ENCODE measurements around the gene PDZD2. TPM values are rescaled to one million over a fixed set of nuclear protein-coding genes. Genes with fewer than 3 reads are reported as not detected.

PDZD2 gene
- total RNA-seq, 5 donors from 2014 or later (not counting 1 experiment from before 2014, with no cell fraction given) = 0.66 to 2.2 (median 1.2) TPM

GRCh38 chr5:32123058-32123805 is 484.3 kb downstream of the PDZD2 start:
- CTCF ChIA-PET = no interaction called here
- Mint-ChIP-seq H3K4me1 (peaks cover 7 to 26% (median 24%) of the 10 kb centered on the region in 3 donors), H3K36me3 (peaks cover 55% of the 10 kb centered on the region), H3K27ac (no peak overlapping the region), H3K27me3 (no peaks in the 10 kb centered on the region), H3K9me3 (no peaks in the 10 kb centered on the region), H3K4me3 (no peak overlapping the region)
- POLR2A ChIA-PET = interaction anchor here in 1 of 2 donors (0.5 kb wide), 1 partner anchor 14 kb away, joined by 3 read pairs; no protein-coding TSS in a partner anchor
- WGBS (ENCODE audit: insufficient coverage) = 100% methylated on average over 4 of the region's 8 CpGs
- peaks cover 4 to 37% of the 10 kb centered on the region in 2 donors for H3K36me3 ChIP-seq (ENCODE audit: control insufficient read depth in 2 of 2, extremely low read depth in 1 of 2, insufficient read depth in 1 of 2, low read length in 1 of 2)
- no peak overlapping the region for H3K27ac ChIP-seq (ENCODE audit: low read length)
- H3K9me3 ChIP-seq = no peaks in the 10 kb centered on the region
- no peak for DNase-seq
- no peaks in the 10 kb centered on the region for H3K27me3 ChIP-seq (replicated peaks in 1 of 2; ENCODE audit: control insufficient read depth in 2 of 2, extremely low read depth in 1 of 2, insufficient read depth in 2 of 2, low read length in 1 of 2)
- no peak overlapping the region for H3K4me3 ChIP-seq (ENCODE audit: control insufficient read depth in 1 of 2, extremely low read depth in 1 of 2, low read length in 1 of 2)
- no peaks in the 10 kb centered on the region for H3K4me1 ChIP-seq (ENCODE audit: control insufficient read depth in 1 of 2, extremely low read depth in 1 of 2, insufficient read depth in 2 of 2, low read length in 2 of 2)
- no peak for ATAC-seq (replicated peaks in 1 of 4)

GRCh38 chr5:32123889-32124676 is 485.2 kb downstream of the PDZD2 start:
- WGBS (ENCODE audit: insufficient coverage) = 100% methylated on average over 2 of the region's 6 CpGs
- no peak for DNase-seq
- H3K4me1 Mint-ChIP-seq = peaks cover 8 to 32% (median 30%) of the 10 kb centered on the region in 3 donors
- no peaks in the 10 kb centered on the region for H3K27me3 Mint-ChIP-seq
- POLR2A ChIA-PET = no interaction called here
- no peak overlapping the region for H3K27ac ChIP-seq (ENCODE audit: low read length)
- peaks cover 4 to 40% of the 10 kb centered on the region in 2 donors for H3K36me3 ChIP-seq (ENCODE audit: control insufficient read depth in 2 of 2, extremely low read depth in 1 of 2, insufficient read depth in 1 of 2, low read length in 1 of 2)
- CTCF ChIA-PET = no interaction called here
- no peaks in the 10 kb centered on the region for H3K27me3 ChIP-seq (replicated peaks in 1 of 2; ENCODE audit: control insufficient read depth in 2 of 2, extremely low read depth in 1 of 2, insufficient read depth in 2 of 2, low read length in 1 of 2)
- H3K4me3 Mint-ChIP-seq = no peak overlapping the region
- peaks cover 0 to 4% of the 10 kb centered on the region in 2 experiments for H3K4me1 ChIP-seq (ENCODE audit: control insufficient read depth in 1 of 2, extremely low read depth in 1 of 2, insufficient read depth in 2 of 2, low read length in 2 of 2)
- H3K9me3 ChIP-seq = no peaks in the 10 kb centered on the region
- no peak overlapping the region for H3K27ac Mint-ChIP-seq
- H3K36me3 Mint-ChIP-seq = peaks cover 56% of the 10 kb centered on the region
- ATAC-seq (replicated peaks in 1 of 4) = no peak
- no peaks in the 10 kb centered on the region for H3K9me3 Mint-ChIP-seq
- H3K4me3 ChIP-seq (ENCODE audit: control insufficient read depth in 1 of 2, extremely low read depth in 1 of 2, low read length in 1 of 2) = no peak overlapping the region

- Mint-ChIP-seq H3K9me3 (no peaks in the 10 kb centered on the region), H3K27me3 (no peaks in the 10 kb centered on the region), H3K4me3 (no peak overlapping the region), H3K36me3 (peaks cover 56% of the 10 kb centered on the region), H3K27ac (peak overlapping the region in 1 of 2 donors; percentile 52), H3K4me1 (peaks cover 23 to 44% (median 43%) of the 10 kb centered on the region in 3 donors)
- ChIA-PET POLR2A (no interaction called here), CTCF (interaction anchor here in 1 of 2 donors (0.6 to 0.9 kb wide), 2 partner anchors 13 to 25 kb away, joined by 3 read pairs; no protein-coding TSS in a partner anchor)
- DNase-seq (no peak), ATAC-seq (replicated peaks in 1 of 4) (no peak)
- Histone ChIP-seq H3K27ac (ENCODE audit: low read length) (no peak overlapping the region), H3K4me3 (ENCODE audit: control insufficient read depth in 1 of 2, extremely low read depth in 1 of 2, low read length in 1 of 2) (no peak overlapping the region), H3K4me1 (ENCODE audit: control insufficient read depth in 1 of 2, extremely low read depth in 1 of 2, insufficient read depth in 2 of 2, low read length in 2 of 2) (peaks cover 0 to 8% of the 10 kb centered on the region in 2 experiments), H3K36me3 (ENCODE audit: control insufficient read depth in 2 of 2, extremely low read depth in 1 of 2, insufficient read depth in 1 of 2, low read length in 1 of 2) (peaks cover 4 to 37% of the 10 kb centered on the region in 2 donors), H3K27me3 (replicated peaks in 1 of 2; ENCODE audit: control insufficient read depth in 2 of 2, extremely low read depth in 1 of 2, insufficient read depth in 2 of 2, low read length in 1 of 2) (no peaks in the 10 kb centered on the region), H3K9me3 (no peaks in the 10 kb centered on the region)
- whole genome bisulfite sequencing (ENCODE audit: insufficient coverage) = no CpG with 5 or more reads among the region's 1 CpG
Measured at GRCh38 chr5:32126691-32127090, 487.8 kb downstream of the PDZD2 start.

- Histone ChIP-seq H3K4me1 (ENCODE audit: control insufficient read depth in 1 of 2, extremely low read depth in 1 of 2, insufficient read depth in 2 of 2, low read length in 2 of 2) (peaks cover 0 to 8% of the 10 kb centered on the region in 2 experiments), H3K9me3 (no peaks in the 10 kb centered on the region), H3K36me3 (ENCODE audit: control insufficient read depth in 2 of 2, extremely low read depth in 1 of 2, insufficient read depth in 1 of 2, low read length in 1 of 2) (peaks cover 4 to 35% of the 10 kb centered on the region in 2 donors), H3K4me3 (ENCODE audit: control insufficient read depth in 1 of 2, extremely low read depth in 1 of 2, low read length in 1 of 2) (no peak overlapping the region), H3K27me3 (replicated peaks in 1 of 2; ENCODE audit: control insufficient read depth in 2 of 2, extremely low read depth in 1 of 2, insufficient read depth in 2 of 2, low read length in 1 of 2) (no peaks in the 10 kb centered on the region), H3K27ac (ENCODE audit: low read length) (no peak overlapping the region)
- Mint-ChIP-seq H3K27me3 (no peaks in the 10 kb centered on the region), H3K27ac (no peak overlapping the region), H3K9me3 (no peaks in the 10 kb centered on the region), H3K36me3 (peaks cover 52% of the 10 kb centered on the region), H3K4me3 (no peak overlapping the region), H3K4me1 (peaks cover 28 to 48% (median 46%) of the 10 kb centered on the region in 3 donors)
- CTCF ChIA-PET = interaction anchor here (0.9 to 1.2 kb wide), 2 partner anchors 12 to 201 kb away, joined by 3 to 4 read pairs; no protein-coding TSS in a partner anchor
- no peak for DNase-seq
- 96% methylated on average over 3 of the region's 3 CpGs for WGBS (ENCODE audit: insufficient coverage)
- no peak for ATAC-seq (replicated peaks in 1 of 4)
- POLR2A ChIA-PET = no interaction called here
Measured at GRCh38 chr5:32127711-32128110, 488.8 kb downstream of the PDZD2 start.

- peaks cover 4 to 30% of the 10 kb centered on the region in 2 donors for H3K36me3 ChIP-seq (ENCODE audit: control insufficient read depth in 2 of 2, extremely low read depth in 1 of 2, insufficient read depth in 1 of 2, low read length in 1 of 2)
- POLR2A ChIA-PET = interaction anchor here in 1 of 2 donors (0.5 kb wide), 1 partner anchor 22 kb away, joined by 3 read pairs; no protein-coding TSS in a partner anchor
- Mint-ChIP-seq H3K4me1 (peaks cover 39 to 53% (median 46%) of the 10 kb centered on the region in 3 donors), H3K27me3 (no peaks in the 10 kb centered on the region), H3K36me3 (peaks cover 48% of the 10 kb centered on the region), H3K9me3 (no peaks in the 10 kb centered on the region), H3K4me3 (no peak overlapping the region), H3K27ac (peak overlapping the region in 1 of 2 donors; percentile 17)
- no CpG with 5 or more reads among the region's 7 CpGs for WGBS (ENCODE audit: insufficient coverage)
- ATAC-seq (replicated peaks in 1 of 4) (no peak), DNase-seq (no peak)
- no peak overlapping the region for H3K27ac ChIP-seq (ENCODE audit: low read length)
- H3K9me3 ChIP-seq = no peaks in the 10 kb centered on the region
- CTCF ChIA-PET = no interaction called here
- H3K27me3 ChIP-seq (replicated peaks in 1 of 2; ENCODE audit: control insufficient read depth in 2 of 2, extremely low read depth in 1 of 2, insufficient read depth in 2 of 2, low read length in 1 of 2) = no peaks in the 10 kb centered on the region
- no peak overlapping the region for H3K4me3 ChIP-seq (ENCODE audit: control insufficient read depth in 1 of 2, extremely low read depth in 1 of 2, low read length in 1 of 2)
- peaks cover 0 to 8% of the 10 kb centered on the region in 2 experiments for H3K4me1 ChIP-seq (ENCODE audit: control insufficient read depth in 1 of 2, extremely low read depth in 1 of 2, insufficient read depth in 2 of 2, low read length in 2 of 2)
Measured at GRCh38 chr5:32129074-32129598, 490.2 kb downstream of the PDZD2 start.

- H3K4me1 ChIP-seq (ENCODE audit: control insufficient read depth in 1 of 2, extremely low read depth in 1 of 2, insufficient read depth in 2 of 2, low read length in 2 of 2) = peaks cover 0 to 8% of the 10 kb centered on the region in 2 experiments
- H3K36me3 ChIP-seq (ENCODE audit: control insufficient read depth in 2 of 2, extremely low read depth in 1 of 2, insufficient read depth in 1 of 2, low read length in 1 of 2) = peaks cover 4 to 35% of the 10 kb centered on the region in 2 donors
- Mint-ChIP-seq H3K4me1 (peaks cover 40 to 54% (median 47%) of the 10 kb centered on the region in 3 donors), H3K27me3 (no peaks in the 10 kb centered on the region), H3K9me3 (no peaks in the 10 kb centered on the region), H3K4me3 (no peak overlapping the region), H3K27ac (no peak overlapping the region), H3K36me3 (peaks cover 53% of the 10 kb centered on the region)
- no CpG with 5 or more reads among the region's 3 CpGs for WGBS (ENCODE audit: insufficient coverage)
- ATAC-seq (replicated peaks in 1 of 4) (no peak), DNase-seq (no peak)
- H3K27ac ChIP-seq (ENCODE audit: low read length) = no peak overlapping the region
- POLR2A ChIA-PET = no interaction called here
- no peaks in the 10 kb centered on the region for H3K27me3 ChIP-seq (replicated peaks in 1 of 2; ENCODE audit: control insufficient read depth in 2 of 2, extremely low read depth in 1 of 2, insufficient read depth in 2 of 2, low read length in 1 of 2)
- CTCF ChIA-PET = interaction anchor here (0.5 to 0.6 kb wide), 2 partner anchors 20 to 31 kb away, joined by 3 read pairs; no protein-coding TSS in a partner anchor
- H3K4me3 ChIP-seq (ENCODE audit: control insufficient read depth in 1 of 2, extremely low read depth in 1 of 2, low read length in 1 of 2) = no peak overlapping the region
- no peaks in the 10 kb centered on the region for H3K9me3 ChIP-seq
Measured at GRCh38 chr5:32130865-32131264, 491.9 kb downstream of the PDZD2 start.

Data from T-cell (primary cell).